IMR-90 (cell line): Measurements from ENCODE around the gene TBC1D10B. TPM values are rescaled to one million over a fixed set of nuclear protein-coding genes. Genes with fewer than 3 reads are reported as not detected.
A peak's percentile ranks its signal among the peaks of the same experiment; 100 is the strongest.

Experiments used
- ATAC-seq: fragments of 200-7000 bp; cut with Tn5 transposase; 2 replicates; pipeline ENCODE4 v1.9.1; 2020; ENCODE audit warnings: low read depth, mild to moderate bottlenecking, moderate library complexity
- BruUV-seq: library from RNA; stranded (reverse); fragments of 400-500 nt; replicated peaks from 2 replicates; lab custom pipeline; 2021; lab: Mats Ljungman, UMichigan
- CTCF ChIA-PET: fragments of 300-600 bp; formaldehyde crosslinking; extraction: SDS; loops from one replicate; lab custom pipeline; 2021; ENCODE audit warnings: antibody characterized with exemption; lab: Yijun Ruan, JAX
- POLR2A ChIA-PET: fragments of 300-600 bp; sonication (Branson Sonifier 250); formaldehyde crosslinking; loops from one replicate; lab custom pipeline; 2022; ENCODE audit warnings: antibody characterized with exemption; ENCODE audit not compliant: unreplicated experiment; lab: Charles Lee
- DNase-seq: peaks from one replicate; pipeline ENCODE4 v3.0.0; 2013
- H2AFZ ChIP-seq: replicated peaks from 2 replicates; pipeline ENCODE3; 2013; ENCODE audit warnings: low read length, mild to moderate bottlenecking; ENCODE audit not compliant: poor library complexity
- H2AK5ac ChIP-seq: 2 replicates; pipeline ENCODE4 v1.6.1; 2013; ENCODE audit warnings: low read depth, low read length, inconsistent platforms
- H2AK9ac ChIP-seq: replicated peaks from 2 replicates; pipeline ENCODE3; 2013; ENCODE audit warnings: mild to moderate bottlenecking, low read depth, low read length, moderate library complexity; ENCODE audit not compliant: poor library complexity
- H2BK120ac ChIP-seq: 2 replicates; pipeline ENCODE4 v1.6.1; 2013; ENCODE audit warnings: low read depth, low read length, inconsistent platforms
- H2BK15ac ChIP-seq: 3 replicates; pipeline ENCODE4 v1.6.1; 2013; ENCODE audit warnings: low read depth, low read length, inconsistent platforms
- H2BK20ac ChIP-seq: 2 replicates; pipeline ENCODE4 v1.6.1; 2013; ENCODE audit warnings: low read depth, mild to moderate bottlenecking, inconsistent platforms, low read length, moderate library complexity
- H2BK5ac ChIP-seq: 2 replicates; pipeline ENCODE4 v1.6.1; 2013; ENCODE audit warnings: mild to moderate bottlenecking, low read depth, low read length, inconsistent platforms; ENCODE audit not compliant: poor library complexity, severe bottlenecking
- H3K14ac ChIP-seq: replicated peaks from 2 replicates; pipeline ENCODE4 v1.6.1; 2013; ENCODE audit warnings: low read depth, low read length, inconsistent platforms
- H3K18ac ChIP-seq: 2 replicates; pipeline ENCODE4 v1.6.1; 2013; ENCODE audit warnings: low read depth, low read length, control low read depth
- H3K23ac ChIP-seq: 2 replicates; pipeline ENCODE4 v1.6.1; 2013; ENCODE audit warnings: low read depth, low read length, inconsistent platforms
- H3K27ac ChIP-seq: 2 replicates; pipeline ENCODE4 v1.5.1; 2013; ENCODE audit warnings: mild to moderate bottlenecking, control low read depth, low read length; ENCODE audit not compliant: insufficient read depth
- H3K27me3 ChIP-seq: 2 replicates; pipeline ENCODE4 v1.6.1; 2013; ENCODE audit warnings: low read length; ENCODE audit not compliant: control insufficient read depth, insufficient read depth
- H3K36me3 ChIP-seq: 2 replicates; pipeline ENCODE4 v1.6.1; 2013; ENCODE audit warnings: low read length, mixed read lengths; ENCODE audit not compliant: control insufficient read depth, insufficient read depth
- H3K4ac ChIP-seq: 2 replicates; pipeline ENCODE4 v1.6.1; 2013; ENCODE audit warnings: low read depth, low read length, inconsistent platforms
- H3K4me1 ChIP-seq: 2 replicates; pipeline ENCODE4 v1.6.1; 2013; ENCODE audit warnings: low read length, mixed read lengths; ENCODE audit not compliant: control insufficient read depth, insufficient read depth
- H3K4me2 ChIP-seq: 2 replicates; pipeline ENCODE4 v1.6.1; 2013; ENCODE audit warnings: low read depth, mild to moderate bottlenecking, control low read depth, low read length, moderate library complexity
- H3K4me3 ChIP-seq: 2 replicates; pipeline ENCODE4 v1.5.1; 2013; ENCODE audit warnings: low read depth, mild to moderate bottlenecking, control low read depth, low read length, moderate library complexity; ENCODE audit not compliant: insufficient read depth
- H3K56ac ChIP-seq: 2 replicates; pipeline ENCODE4 v1.6.1; 2013; ENCODE audit warnings: low read length, inconsistent platforms; ENCODE audit not compliant: insufficient read depth; ENCODE audit errors: extremely low read depth
- H3K79me1 ChIP-seq, 2 experiments: 2 replicates each; pipeline ENCODE4 v1.6.1; 2013; ENCODE audit warnings: low read length in 2 of 2, inconsistent platforms in 1 of 2, low read depth in 1 of 2
- H3K9ac ChIP-seq: 2 replicates; pipeline ENCODE4 v1.6.1; 2013; ENCODE audit warnings: low read depth, low read length, control low read depth
- H3K9me1 ChIP-seq: 2 replicates; pipeline ENCODE4 v1.6.1; 2013; ENCODE audit warnings: low read length, inconsistent platforms; ENCODE audit not compliant: insufficient read depth
- H3K9me3 ChIP-seq: 2 replicates; pipeline ENCODE4 v1.6.1; 2013; ENCODE audit warnings: low read length; ENCODE audit not compliant: control insufficient read depth, insufficient read depth
- H4K20me1 ChIP-seq: 2 replicates; pipeline ENCODE4 v1.6.1; 2013; ENCODE audit warnings: low read length, inconsistent platforms; ENCODE audit not compliant: insufficient read depth
- H4K5ac ChIP-seq: 2 replicates; pipeline ENCODE4 v1.6.1; 2013; ENCODE audit warnings: mild to moderate bottlenecking, low read depth, low read length, control low read depth
- H4K8ac ChIP-seq, 2 experiments: 2 replicates each; pipeline ENCODE4 v1.6.1; 2013; ENCODE audit warnings: low read depth in 2 of 2, low read length in 2 of 2, control low read depth in 1 of 2, inconsistent platforms in 1 of 2
- H4K91ac ChIP-seq: 2 replicates; pipeline ENCODE4 v1.6.1; 2013; ENCODE audit warnings: low read depth, low read length, inconsistent platforms; ENCODE audit not compliant: insufficient read depth
- CHD1 ChIP-seq: IDR thresholded peaks from 2 replicates; pipeline ENCODE4 v1.6.1; 2012; ENCODE audit warnings: low read depth, low read length, improper control_type of control experiment
- CTCF ChIP-seq: conservative IDR thresholded peaks from 2 replicates; pipeline ENCODE4 v1.5.1; 2012; ENCODE audit warnings: mild to moderate bottlenecking, low read depth, low read length, improper control_type of control experiment
- ELK1 ChIP-seq: fragments of 150-350 bp; IDR thresholded peaks from 2 replicates; pipeline ENCODE4 v1.6.1; 2016; ENCODE audit warnings: low read depth, mild to moderate bottlenecking, low read length, moderate library complexity, borderline replicate concordance
- FOS ChIP-seq: fragments of 150-350 bp; IDR thresholded peaks from 2 replicates; pipeline ENCODE4 v1.6.1; 2016; ENCODE audit warnings: low read depth, low read length
- MAFK ChIP-seq: IDR thresholded peaks from 2 replicates; pipeline ENCODE4 v1.6.1; 2012; ENCODE audit warnings: low read depth, low read length, improper control_type of control experiment
- MAZ ChIP-seq: IDR thresholded peaks from 2 replicates; pipeline ENCODE4 v1.6.1; 2012; ENCODE audit warnings: low read depth, mild to moderate bottlenecking, low read length, improper control_type of control experiment, moderate library complexity, borderline replicate concordance
- MXI1 ChIP-seq: IDR thresholded peaks from 2 replicates; pipeline ENCODE4 v1.6.1; 2012; ENCODE audit warnings: low read depth, mild to moderate bottlenecking, low read length, moderate library complexity, borderline replicate concordance
- NFE2L2 ChIP-seq: fragments of 150-350 bp; IDR thresholded peaks from 2 replicates; pipeline ENCODE4 v1.6.1; 2016; ENCODE audit warnings: low read depth, mild to moderate bottlenecking, low read length
- POLR2A ChIP-seq: IDR thresholded peaks from 2 replicates; pipeline ENCODE4 v1.6.1; 2012; ENCODE audit warnings: mild to moderate bottlenecking, low read depth, low read length
- RAD21 ChIP-seq: IDR thresholded peaks from 2 replicates; pipeline ENCODE4 v1.6.1; 2012; ENCODE audit warnings: low read length, improper control_type of control experiment
- RCOR1 ChIP-seq: IDR thresholded peaks from 2 replicates; pipeline ENCODE4 v1.6.1; 2012; ENCODE audit warnings: mild to moderate bottlenecking, low read length, improper control_type of control experiment; ENCODE audit not compliant: insufficient replicate concordance
- RFX5 ChIP-seq: IDR thresholded peaks from 2 replicates; pipeline ENCODE4 v1.8.0; 2012; ENCODE audit warnings: low read depth, mild to moderate bottlenecking, low read length, moderate library complexity
- WGBS, 2 experiments: methylation state at CpG; one replicate each; pipeline versions ENCODE4 v1.1.5 to v1.1.7; 2013; ENCODE audit warnings: missing lambda C conversion rate in 2 of 2; ENCODE audit not compliant: insufficient read length in 1 of 2; ENCODE audit errors: extremely low coverage in 2 of 2; 5-methylcytosine and 5-hydroxymethylcytosine counted together
- dilution Hi-C: fragments of 300-500 bp; cut with HindIII; formaldehyde crosslinking; loops from one replicate; pipeline ENCODE4 v1.14.3; 2018; ENCODE audit warnings: low sequenced_read_pairs; ENCODE audit not compliant: unreplicated experiment
- in situ Hi-C: fragments of 300-500 bp; cut with MboI; formaldehyde crosslinking; loops from 3 replicates; pipeline ENCODE4 v1.14.3; 2019; ENCODE audit warnings: low sequenced_read_pairs, inconsistent platforms, mixed read lengths
- intact Hi-C: fragments of 100-400 bp; cut with micrococcal nuclease; formaldehyde crosslinking; loops from 2 replicates; pipeline ENCODE4 v1.10.0; 2022
- polyA plus RNA-seq, 3 experiments: library from polyadenylated mRNA; depleted of rRNA; stranded (reverse); fragments of >200 nt; gene quantifications; 2 replicates each; pipeline ENCODE4 v1.2.3, GENCODE V29; 2012; ENCODE audit warnings: low replicate concordance in 1 of 3
- total RNA-seq: library from RNA; depleted of rRNA; stranded (reverse); fragments of >200 nt; gene quantifications from 2 replicates; pipeline ENCODE4 v1.2.3, GENCODE V29; 2012
- TF ChIP-seq, protein P1 (sequence below): fragments of 150-350 bp; IDR thresholded peaks from 2 replicates; pipeline ENCODE4 v1.6.1; 2017; ENCODE audit warnings: mild to moderate bottlenecking, antibody characterized with exemption, low read length, low read depth

The TBC1D10B gene
- total and polyA plus RNA-seq, 2 of the 4 experiments (the other 2 are of a cell fraction), result 8.4 to 24.9 TPM

GRCh38 chr16:30376461-30376902 is 6.2 kb upstream of the TBC1D10B start:
- peaks cover 5 to 35% of the 10 kb centered on the region in 2 experiments for H3K79me1 ChIP-seq
- in situ Hi-C loops, result no loop called here
- H3K27ac ChIP-seq, result no peak overlapping the region
- H3K4me2 ChIP-seq, result no peak overlapping the region
- peaks cover 7% of the 10 kb centered on the region for H3K4me1 ChIP-seq
- no peaks in the 10 kb centered on the region for H3K36me3 ChIP-seq
- no peak overlapping the region for H3K4ac ChIP-seq
- H2AK9ac ChIP-seq, result peak overlapping the region; percentile 28
- H4K20me1 ChIP-seq, result peaks cover 10% of the 10 kb centered on the region
- no peak overlapping the region for H3K23ac ChIP-seq
- H4K8ac ChIP-seq, result 0 out of 4 replicates have a peak overlapping the region, but pooled peaks of 1 of the 2 experiments have one; percentile 37
- no peak overlapping the region for H3K56ac ChIP-seq
- H2BK5ac ChIP-seq, result no peak overlapping the region
- TF ChIP-seq NFE2L2, result no peak
- TF ChIP-seq RCOR1, result no peak
- TF ChIP-seq POLR2A, result no peak
- TF ChIP-seq MAFK, result no peak
- TF ChIP-seq FOS, result no peak
- no peak for TF ChIP-seq MXI1
- TF ChIP-seq ELK1, result no peak
- TF ChIP-seq MAZ, result no peak
- TF ChIP-seq CTCF, result no peak
- TF ChIP-seq, protein P1, sequence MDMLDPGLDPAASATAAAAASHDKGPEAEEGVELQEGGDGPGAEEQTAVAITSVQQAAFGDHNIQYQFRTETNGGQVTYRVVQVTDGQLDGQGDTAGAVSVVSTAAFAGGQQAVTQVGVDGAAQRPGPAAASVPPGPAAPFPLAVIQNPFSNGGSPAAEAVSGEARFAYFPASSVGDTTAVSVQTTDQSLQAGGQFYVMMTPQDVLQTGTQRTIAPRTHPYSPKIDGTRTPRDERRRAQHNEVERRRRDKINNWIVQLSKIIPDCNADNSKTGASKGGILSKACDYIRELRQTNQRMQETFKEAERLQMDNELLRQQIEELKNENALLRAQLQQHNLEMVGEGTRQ, result no peak
- TF ChIP-seq RAD21, result no peak
- TF ChIP-seq CHD1, result no peak
- no peak for TF ChIP-seq RFX5
- POLR2A ChIA-PET, result no interaction called here
- peak overlapping the region; percentile 43; the same call in 1 of the 2 replicates for H2AK5ac ChIP-seq
- H4K5ac ChIP-seq, result no peak overlapping the region
- H3K14ac ChIP-seq, result no peak overlapping the region
- peak overlapping the region; percentile 58 for H2AFZ ChIP-seq
- BruUV-seq, result no TSS peak
- intact Hi-C loops, result no loop called here
- H2BK15ac ChIP-seq, result no peak overlapping the region
- dilution Hi-C loops, result no loop called here
- H3K27me3 ChIP-seq, result no peaks in the 10 kb centered on the region
- WGBS, 2 experiments, result no CpG with 5 or more reads among the region's 8 CpGs
- peaks cover 21% of the 10 kb centered on the region for H3K9me1 ChIP-seq
- no peak overlapping the region for H2BK20ac ChIP-seq
- H3K18ac ChIP-seq, result no peak overlapping the region
- no peak overlapping the region for H3K4me3 ChIP-seq
- no peak overlapping the region for H2BK120ac ChIP-seq
- H3K9me3 ChIP-seq, result no peaks in the 10 kb centered on the region
- H4K91ac ChIP-seq, result no peak overlapping the region
- no peak for ATAC-seq
- DNase-seq, result no peak
- CTCF ChIA-PET, result no interaction called here
- H3K9ac ChIP-seq, result no peak overlapping the region
